IMR-90 (cell line): Measurements from ENCODE around the gene EPHB1. TPM values are rescaled to one million over a fixed set of nuclear protein-coding genes. Genes with fewer than 3 reads are reported as not detected.

Experiments
- ATAC-seq: fragments of 200-7000 bp; cut with Tn5 transposase; 2 replicates; pipeline ENCODE4 v1.9.1; 2020; ENCODE audit warnings: low read depth, mild to moderate bottlenecking, moderate library complexity
- BruUV-seq: library from RNA; stranded (reverse); fragments of 400-500 nt; replicated peaks from 2 replicates; lab custom pipeline; 2021; lab: Mats Ljungman, UMichigan
- CTCF ChIA-PET: fragments of 300-600 bp; formaldehyde crosslinking; extraction: SDS; loops from one replicate; lab custom pipeline; 2021; ENCODE audit warnings: antibody characterized with exemption; lab: Yijun Ruan, JAX
- POLR2A ChIA-PET: fragments of 300-600 bp; sonication (Branson Sonifier 250); formaldehyde crosslinking; loops from one replicate; lab custom pipeline; 2022; ENCODE audit warnings: antibody characterized with exemption; ENCODE audit not compliant: unreplicated experiment; lab: Charles Lee
- DNase-seq: peaks from one replicate; pipeline ENCODE4 v3.0.0; 2013
- H2AFZ ChIP-seq: replicated peaks from 2 replicates; pipeline ENCODE3; 2013; ENCODE audit warnings: low read length, mild to moderate bottlenecking; ENCODE audit not compliant: poor library complexity
- H2AK5ac ChIP-seq: 2 replicates; pipeline ENCODE4 v1.6.1; 2013; ENCODE audit warnings: low read depth, low read length, inconsistent platforms
- H2AK9ac ChIP-seq: replicated peaks from 2 replicates; pipeline ENCODE3; 2013; ENCODE audit warnings: mild to moderate bottlenecking, low read depth, low read length, moderate library complexity; ENCODE audit not compliant: poor library complexity
- H2BK120ac ChIP-seq: 2 replicates; pipeline ENCODE4 v1.6.1; 2013; ENCODE audit warnings: low read depth, low read length, inconsistent platforms
- H2BK15ac ChIP-seq: 3 replicates; pipeline ENCODE4 v1.6.1; 2013; ENCODE audit warnings: low read depth, low read length, inconsistent platforms
- H2BK20ac ChIP-seq: 2 replicates; pipeline ENCODE4 v1.6.1; 2013; ENCODE audit warnings: low read depth, mild to moderate bottlenecking, inconsistent platforms, low read length, moderate library complexity
- H2BK5ac ChIP-seq: 2 replicates; pipeline ENCODE4 v1.6.1; 2013; ENCODE audit warnings: mild to moderate bottlenecking, low read depth, low read length, inconsistent platforms; ENCODE audit not compliant: poor library complexity, severe bottlenecking
- H3K14ac ChIP-seq: replicated peaks from 2 replicates; pipeline ENCODE4 v1.6.1; 2013; ENCODE audit warnings: low read depth, low read length, inconsistent platforms
- H3K18ac ChIP-seq: 2 replicates; pipeline ENCODE4 v1.6.1; 2013; ENCODE audit warnings: low read depth, low read length, control low read depth
- H3K23ac ChIP-seq: 2 replicates; pipeline ENCODE4 v1.6.1; 2013; ENCODE audit warnings: low read depth, low read length, inconsistent platforms
- H3K27ac ChIP-seq: 2 replicates; pipeline ENCODE4 v1.5.1; 2013; ENCODE audit warnings: mild to moderate bottlenecking, control low read depth, low read length; ENCODE audit not compliant: insufficient read depth
- H3K27me3 ChIP-seq: 2 replicates; pipeline ENCODE4 v1.6.1; 2013; ENCODE audit warnings: low read length; ENCODE audit not compliant: control insufficient read depth, insufficient read depth
- H3K36me3 ChIP-seq: 2 replicates; pipeline ENCODE4 v1.6.1; 2013; ENCODE audit warnings: low read length, mixed read lengths; ENCODE audit not compliant: control insufficient read depth, insufficient read depth
- H3K4ac ChIP-seq: 2 replicates; pipeline ENCODE4 v1.6.1; 2013; ENCODE audit warnings: low read depth, low read length, inconsistent platforms
- H3K4me1 ChIP-seq: 2 replicates; pipeline ENCODE4 v1.6.1; 2013; ENCODE audit warnings: low read length, mixed read lengths; ENCODE audit not compliant: control insufficient read depth, insufficient read depth
- H3K4me2 ChIP-seq: 2 replicates; pipeline ENCODE4 v1.6.1; 2013; ENCODE audit warnings: low read depth, mild to moderate bottlenecking, control low read depth, low read length, moderate library complexity
- H3K4me3 ChIP-seq: 2 replicates; pipeline ENCODE4 v1.5.1; 2013; ENCODE audit warnings: low read depth, mild to moderate bottlenecking, control low read depth, low read length, moderate library complexity; ENCODE audit not compliant: insufficient read depth
- H3K56ac ChIP-seq: 2 replicates; pipeline ENCODE4 v1.6.1; 2013; ENCODE audit warnings: low read length, inconsistent platforms; ENCODE audit not compliant: insufficient read depth; ENCODE audit errors: extremely low read depth
- H3K79me1 ChIP-seq, 2 experiments: 2 replicates each; pipeline ENCODE4 v1.6.1; 2013; ENCODE audit warnings: low read length in 2 of 2, inconsistent platforms in 1 of 2, low read depth in 1 of 2
- H3K9ac ChIP-seq: 2 replicates; pipeline ENCODE4 v1.6.1; 2013; ENCODE audit warnings: low read depth, low read length, control low read depth
- H3K9me1 ChIP-seq: 2 replicates; pipeline ENCODE4 v1.6.1; 2013; ENCODE audit warnings: low read length, inconsistent platforms; ENCODE audit not compliant: insufficient read depth
- H3K9me3 ChIP-seq: 2 replicates; pipeline ENCODE4 v1.6.1; 2013; ENCODE audit warnings: low read length; ENCODE audit not compliant: control insufficient read depth, insufficient read depth
- H4K20me1 ChIP-seq: 2 replicates; pipeline ENCODE4 v1.6.1; 2013; ENCODE audit warnings: low read length, inconsistent platforms; ENCODE audit not compliant: insufficient read depth
- H4K5ac ChIP-seq: 2 replicates; pipeline ENCODE4 v1.6.1; 2013; ENCODE audit warnings: mild to moderate bottlenecking, low read depth, low read length, control low read depth
- H4K8ac ChIP-seq, 2 experiments: 2 replicates each; pipeline ENCODE4 v1.6.1; 2013; ENCODE audit warnings: low read depth in 2 of 2, low read length in 2 of 2, control low read depth in 1 of 2, inconsistent platforms in 1 of 2
- H4K91ac ChIP-seq: 2 replicates; pipeline ENCODE4 v1.6.1; 2013; ENCODE audit warnings: low read depth, low read length, inconsistent platforms; ENCODE audit not compliant: insufficient read depth
- FOS ChIP-seq: fragments of 150-350 bp; IDR thresholded peaks from 2 replicates; pipeline ENCODE4 v1.6.1; 2016; ENCODE audit warnings: low read depth, low read length
- MAFK ChIP-seq: IDR thresholded peaks from 2 replicates; pipeline ENCODE4 v1.6.1; 2012; ENCODE audit warnings: low read depth, low read length, improper control_type of control experiment
- WGBS, 2 experiments: methylation state at CpG; one replicate each; pipeline versions ENCODE4 v1.1.5 to v1.1.7; 2013; ENCODE audit warnings: missing lambda C conversion rate in 2 of 2; ENCODE audit not compliant: insufficient read length in 1 of 2; ENCODE audit errors: extremely low coverage in 2 of 2; 5-methylcytosine and 5-hydroxymethylcytosine counted together
- dilution Hi-C: fragments of 300-500 bp; cut with HindIII; formaldehyde crosslinking; loops from one replicate; pipeline ENCODE4 v1.14.3; 2018; ENCODE audit warnings: low sequenced_read_pairs; ENCODE audit not compliant: unreplicated experiment
- in situ Hi-C: fragments of 300-500 bp; cut with MboI; formaldehyde crosslinking; loops from 3 replicates; pipeline ENCODE4 v1.14.3; 2019; ENCODE audit warnings: low sequenced_read_pairs, inconsistent platforms, mixed read lengths
- intact Hi-C: fragments of 100-400 bp; cut with micrococcal nuclease; formaldehyde crosslinking; loops from 2 replicates; pipeline ENCODE4 v1.10.0; 2022
- polyA plus RNA-seq, 3 experiments: library from polyadenylated mRNA; depleted of rRNA; stranded (reverse); fragments of >200 nt; gene quantifications; 2 replicates each; pipeline ENCODE4 v1.2.3, GENCODE V29; 2012; ENCODE audit warnings: low replicate concordance in 1 of 3
- total RNA-seq: library from RNA; depleted of rRNA; stranded (reverse); fragments of >200 nt; gene quantifications from 2 replicates; pipeline ENCODE4 v1.2.3, GENCODE V29; 2012

EPHB1 gene
- total and polyA plus RNA-seq, 2 of the 4 experiments (the other 2 are of a cell fraction), result 0.17 to 0.36 TPM

DNA sequence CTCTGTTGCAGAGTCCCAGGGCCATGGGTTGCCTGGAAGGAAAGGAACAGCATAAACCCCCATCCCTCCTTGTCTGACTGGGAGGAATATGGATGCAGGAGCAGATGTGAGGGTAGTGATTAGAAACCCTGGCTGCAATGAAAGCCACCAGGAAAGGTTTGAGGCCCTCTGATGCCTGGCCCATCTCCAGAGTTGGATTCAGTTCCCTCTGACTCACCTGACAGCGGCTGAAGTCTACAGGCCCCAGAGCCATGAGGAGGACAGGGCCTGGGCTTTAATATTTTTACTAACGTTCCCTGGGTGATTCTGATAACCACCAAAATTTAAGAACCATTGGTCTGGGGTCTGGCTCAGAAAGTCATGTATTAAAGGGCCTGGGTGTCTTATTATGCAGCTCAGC lies 214.0 kb downstream of the EPHB1 start:
- Histone ChIP-seq H3K27ac (no peak overlapping the region), H3K4me3 (no peak overlapping the region), H3K27me3 (no peaks in the 10 kb centered on the region), H3K36me3 (no peaks in the 10 kb centered on the region), H3K4me1 (no peaks in the 10 kb centered on the region), H2AFZ (no peak overlapping the region), H3K56ac (no peak overlapping the region), H3K23ac (no peak overlapping the region), H3K18ac (no peak overlapping the region), H3K4me2 (no peak overlapping the region), H4K5ac (no peak overlapping the region), H4K8ac (no peak overlapping the region), H3K9me3 (no peaks in the 10 kb centered on the region), H3K14ac (no peak overlapping the region), H2BK15ac (no peak overlapping the region), H2BK20ac (no peak overlapping the region), H2BK5ac (no peak overlapping the region), H2AK9ac (no peak overlapping the region), H4K20me1 (no peaks in the 10 kb centered on the region), H2BK120ac (no peak overlapping the region), H3K4ac (no peak overlapping the region), H4K91ac (no peak overlapping the region), H3K9ac (no peak overlapping the region), H2AK5ac (no peak overlapping the region), H3K9me1 (no peaks in the 10 kb centered on the region), H3K79me1 (no peaks in the 10 kb centered on the region)
- ChIA-PET CTCF (no interaction called here), POLR2A (no interaction called here)
- DNase-seq (no peak), ATAC-seq (no peak)
- BruUV-seq, result no TSS peak
- no CpG with 5 or more reads among the region's 2 CpGs for WGBS, 2 experiments
- intact Hi-C loops, result no loop called here
- dilution Hi-C loops, result no loop called here
- in situ Hi-C loops, result no loop called here
- TF ChIP-seq FOS, result no peak
- no peak for TF ChIP-seq MAFK
